B cell (primary cell): Measurements from ENCODE around the gene GNG3.

ENCODE experiments used
- EZH2 ChIP-seq: IDR thresholded peaks from 2 replicates; pipeline ENCODE4 v1.6.1; 2012; ENCODE audit warnings: borderline replicate concordance, low read depth, mild to moderate bottlenecking, moderate library complexity, low read length; ENCODE audit not compliant: insufficient read depth, poor library complexity, severe bottlenecking
- TF ChIP-seq, protein P1 (sequence below): fragments of 200-600 bp; IDR thresholded peaks from one replicate; pipeline ENCODE4 v1.8.0; 2022; ENCODE audit warnings: antibody characterized with exemption, mild to moderate bottlenecking

DNA sequence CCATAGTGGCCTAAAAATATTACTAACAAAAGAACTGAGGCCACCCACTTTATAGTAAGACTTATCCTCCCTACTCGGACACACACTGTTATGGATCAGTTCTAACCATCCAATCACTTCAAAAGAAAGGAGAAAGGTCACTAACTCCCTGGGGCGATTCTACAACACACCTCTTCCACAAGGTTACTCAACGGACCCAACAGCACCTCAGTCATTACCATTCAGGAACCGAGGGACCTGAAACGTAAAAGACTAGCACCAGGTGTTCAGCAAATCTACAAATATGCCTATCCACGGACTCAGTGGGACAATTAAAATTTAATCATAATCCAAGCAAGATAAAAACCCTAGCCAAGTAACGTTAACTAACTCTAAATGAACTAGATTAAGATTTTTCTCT lies 18.2 kb downstream of the GNG3 start:
- TF ChIP-seq, protein P1, sequence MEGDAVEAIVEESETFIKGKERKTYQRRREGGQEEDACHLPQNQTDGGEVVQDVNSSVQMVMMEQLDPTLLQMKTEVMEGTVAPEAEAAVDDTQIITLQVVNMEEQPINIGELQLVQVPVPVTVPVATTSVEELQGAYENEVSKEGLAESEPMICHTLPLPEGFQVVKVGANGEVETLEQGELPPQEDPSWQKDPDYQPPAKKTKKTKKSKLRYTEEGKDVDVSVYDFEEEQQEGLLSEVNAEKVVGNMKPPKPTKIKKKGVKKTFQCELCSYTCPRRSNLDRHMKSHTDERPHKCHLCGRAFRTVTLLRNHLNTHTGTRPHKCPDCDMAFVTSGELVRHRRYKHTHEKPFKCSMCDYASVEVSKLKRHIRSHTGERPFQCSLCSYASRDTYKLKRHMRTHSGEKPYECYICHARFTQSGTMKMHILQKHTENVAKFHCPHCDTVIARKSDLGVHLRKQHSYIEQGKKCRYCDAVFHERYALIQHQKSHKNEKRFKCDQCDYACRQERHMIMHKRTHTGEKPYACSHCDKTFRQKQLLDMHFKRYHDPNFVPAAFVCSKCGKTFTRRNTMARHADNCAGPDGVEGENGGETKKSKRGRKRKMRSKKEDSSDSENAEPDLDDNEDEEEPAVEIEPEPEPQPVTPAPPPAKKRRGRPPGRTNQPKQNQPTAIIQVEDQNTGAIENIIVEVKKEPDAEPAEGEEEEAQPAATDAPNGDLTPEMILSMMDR = no peak
- TF ChIP-seq EZH2 = no peak
